GM19452 (cell line): ENCODE measurements around the gene ANKS1B.
"Not testable (repeated sequence)": the region's sequence is repeated elsewhere in the genome, so short reads cannot be mapped to it uniquely, and the experiment has no call there.

Experiments
- ATAC-seq: cut with Tn5 transposase; IDR thresholded peaks from one replicate; pipeline ENCODE4 v1.9.1; 2021; ENCODE audit not compliant: unreplicated experiment

ANKS1B gene

DNA sequence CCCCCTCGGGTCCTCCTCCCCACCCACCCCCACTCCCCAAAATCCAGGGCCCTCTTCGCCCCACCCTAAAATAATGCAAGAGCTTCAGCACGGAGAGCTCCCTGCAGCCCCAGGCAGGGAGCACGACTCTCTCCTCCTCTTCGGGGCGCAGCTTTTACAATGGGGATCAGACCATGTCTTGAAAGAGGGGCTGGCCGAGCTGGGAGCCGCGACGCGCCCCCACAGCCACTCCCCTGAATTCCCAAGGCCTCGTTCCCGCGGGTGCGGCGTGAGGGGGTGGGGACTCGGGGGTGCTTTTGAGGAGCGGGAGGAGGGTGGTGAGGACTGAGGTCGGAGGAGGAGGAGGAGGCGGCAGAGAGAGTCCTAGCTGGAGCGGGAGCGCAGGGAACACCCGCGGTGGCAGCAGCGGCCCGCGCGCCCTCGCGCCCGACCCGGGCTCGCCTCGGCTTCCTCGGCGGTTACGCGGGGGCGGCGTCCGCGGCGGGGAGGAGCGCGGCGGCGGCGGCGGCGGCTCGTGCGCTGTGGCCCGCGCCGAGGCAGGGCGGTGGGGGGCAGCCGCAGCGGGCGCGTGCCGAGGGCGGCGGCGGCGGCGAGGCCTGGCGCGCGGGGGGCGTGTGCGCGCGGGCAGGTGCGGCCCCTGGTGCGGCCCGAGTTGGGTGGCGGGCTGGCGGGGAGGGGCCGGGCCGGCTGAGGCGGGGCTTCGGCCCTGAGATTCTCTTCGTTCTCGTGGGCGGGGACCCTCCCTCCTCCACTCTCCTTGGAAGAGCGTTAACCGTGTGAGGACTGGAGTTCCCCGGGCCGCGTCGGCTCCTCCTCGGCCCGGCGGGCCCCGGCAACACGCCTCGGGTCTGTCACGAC is at the start of gene ANKS1B:
Gene ANKS1B (minus strand): TSS at position 666 of the 858 bp plus-strand sequence. CDS start 699 bp downstream, outside the sequence.
- no peak for ATAC-seq

DNA sequence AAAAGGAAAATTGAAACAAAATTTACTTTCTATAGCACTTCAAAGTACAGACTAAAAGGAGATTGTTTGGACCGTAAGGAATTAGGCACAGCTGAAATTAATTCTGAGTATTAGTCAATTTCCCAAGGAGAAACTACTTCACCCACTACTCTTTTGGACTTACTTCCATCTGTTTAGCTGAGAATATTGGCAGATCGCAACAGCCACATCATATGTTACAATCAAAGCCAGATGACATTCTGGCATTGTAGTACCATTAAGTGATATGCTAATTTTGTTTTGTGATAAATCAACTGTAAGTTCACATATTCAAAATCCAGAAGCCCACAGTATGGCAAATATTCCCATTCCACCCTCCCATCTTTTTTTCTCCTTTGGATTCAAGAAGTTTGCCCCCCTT is 47.1 kb upstream of the ANKS1B start:
- no peak for ATAC-seq

DNA sequence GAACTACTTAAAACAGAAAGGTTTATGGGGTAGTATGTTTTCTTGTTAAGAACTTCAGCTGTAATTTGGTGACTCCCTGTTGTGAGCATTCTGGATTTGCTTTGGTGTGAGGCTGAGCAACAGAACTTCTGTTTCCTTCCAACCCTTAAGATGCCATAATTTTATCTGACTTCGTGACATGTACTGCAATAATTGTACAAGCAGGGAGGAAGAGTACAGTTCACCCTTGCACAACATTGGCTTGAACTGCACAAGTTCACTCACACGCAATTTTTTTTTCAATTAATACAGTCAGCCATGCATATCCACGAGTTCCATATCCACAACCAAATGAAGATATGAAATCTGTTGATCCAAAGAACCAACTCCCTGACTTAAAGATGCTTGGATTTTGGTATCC is 42.9 kb upstream of the ANKS1B start:
- ATAC-seq = no peak

DNA sequence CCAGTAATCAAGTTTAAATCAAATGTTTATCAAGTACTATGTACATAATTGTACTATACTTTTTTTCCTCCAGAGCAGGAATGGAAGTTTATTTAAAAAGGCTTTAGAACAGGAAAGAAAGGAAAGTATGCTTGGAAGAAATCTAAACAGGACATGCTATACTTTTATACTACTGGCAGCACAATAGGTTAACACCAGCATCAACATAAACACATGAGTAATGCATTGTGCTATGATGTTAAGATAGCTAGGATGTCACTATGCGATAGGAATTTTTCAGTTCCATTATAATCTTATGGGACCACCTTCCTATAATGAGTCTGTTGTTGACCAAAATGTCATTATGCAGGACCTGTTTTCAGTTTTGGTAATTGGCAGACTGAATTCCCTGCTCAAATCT is 41.5 kb upstream of the ANKS1B start:
- no peak for ATAC-seq

DNA sequence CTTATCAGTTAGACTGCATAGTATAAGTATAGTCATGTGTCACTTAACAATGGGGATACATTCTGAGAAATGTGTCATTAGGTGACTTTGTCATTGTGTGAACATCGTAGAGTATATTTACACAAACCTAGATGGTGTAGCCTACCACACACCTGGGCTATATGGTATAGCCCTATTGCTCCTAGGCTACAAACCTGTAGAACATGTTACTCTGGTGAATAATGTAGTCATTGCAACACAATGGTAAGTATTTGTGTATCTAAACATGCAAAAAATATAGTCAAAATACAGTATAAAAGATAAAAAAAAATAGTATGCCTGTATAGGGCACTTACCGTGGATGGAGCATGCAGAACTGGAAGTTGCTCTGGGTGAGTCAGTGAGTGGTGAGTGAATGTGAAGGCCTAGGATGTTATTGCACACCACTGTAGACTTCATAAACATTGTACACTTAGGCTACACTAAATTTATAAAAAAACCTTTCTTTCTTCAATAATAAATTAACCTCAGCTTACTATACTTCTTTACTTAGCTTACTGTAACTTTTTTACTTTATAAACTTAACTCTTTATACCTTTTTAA is 40.3 kb upstream of the ANKS1B start:
- ATAC-seq = no peak

- ATAC-seq = no peak
These were observed 35.6 kb upstream of the ANKS1B start for GRCh38 chr12:100020370-100020769.

DNA sequence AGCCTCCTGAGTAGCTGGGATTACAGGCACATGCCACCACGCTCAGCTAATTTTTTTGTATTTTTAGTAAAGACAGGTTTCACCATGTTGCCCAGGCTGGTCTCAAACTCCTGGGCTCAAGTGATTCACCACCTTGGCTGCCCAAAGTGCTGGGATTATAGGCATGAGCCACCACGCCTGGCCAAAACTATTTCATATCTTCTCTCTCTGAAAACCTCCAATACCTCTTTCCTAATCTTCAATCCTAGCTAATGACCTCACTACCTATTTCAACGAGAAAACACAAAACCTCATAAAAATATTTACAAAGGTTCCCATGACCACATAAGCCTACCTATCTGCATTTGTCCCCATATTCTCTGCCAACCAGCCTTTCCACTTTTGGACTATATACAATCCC is 32.3 kb upstream of the ANKS1B start:
- no peak for ATAC-seq

DNA sequence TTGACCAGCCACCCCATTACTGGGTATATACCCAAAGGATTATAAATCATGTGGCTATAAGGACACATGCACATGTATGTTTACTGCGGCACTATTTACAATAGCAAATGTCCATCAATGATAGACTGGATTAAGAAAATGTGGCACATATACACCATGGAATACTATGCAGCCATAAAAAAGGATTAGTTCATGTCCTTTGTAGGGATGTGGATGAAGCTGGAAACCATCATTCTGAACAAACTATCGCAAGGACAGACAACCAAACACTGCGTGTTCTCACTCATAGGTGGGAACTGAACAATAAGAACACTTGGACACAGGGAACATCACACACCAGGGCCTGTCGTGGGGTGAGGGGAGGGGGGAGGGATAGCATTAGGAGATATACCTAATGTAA is 31.6 kb upstream of the ANKS1B start:
- not testable (repeated sequence) for ATAC-seq

DNA sequence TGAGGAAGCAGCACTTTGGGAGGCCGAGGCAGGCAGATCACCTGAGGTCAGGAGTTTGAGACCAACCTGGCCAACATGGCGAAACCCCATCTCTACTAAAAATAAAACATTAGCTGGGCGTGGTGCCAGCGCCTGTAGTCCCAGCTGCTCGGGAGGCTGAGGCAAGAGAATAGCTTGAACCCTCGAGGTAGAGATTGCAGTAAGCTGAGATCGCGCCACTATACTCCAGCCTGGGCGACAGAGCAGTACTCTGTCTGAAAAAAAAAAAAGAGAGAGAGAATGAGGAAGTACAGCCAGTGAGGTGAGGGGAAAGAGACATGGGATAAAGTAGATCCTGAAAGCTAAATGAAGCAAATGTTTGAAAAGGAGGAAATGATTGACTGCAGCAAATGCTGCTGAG is 21.1 kb upstream of the ANKS1B start:
- ATAC-seq = not testable (repeated sequence)

GRCh38 chr12:99997806-99998205 is 13.1 kb upstream of the ANKS1B start:
- ATAC-seq = no peak

GRCh38 chr12:99996095-99996494 is 11.4 kb upstream of the ANKS1B start:
- ATAC-seq = no peak

DNA sequence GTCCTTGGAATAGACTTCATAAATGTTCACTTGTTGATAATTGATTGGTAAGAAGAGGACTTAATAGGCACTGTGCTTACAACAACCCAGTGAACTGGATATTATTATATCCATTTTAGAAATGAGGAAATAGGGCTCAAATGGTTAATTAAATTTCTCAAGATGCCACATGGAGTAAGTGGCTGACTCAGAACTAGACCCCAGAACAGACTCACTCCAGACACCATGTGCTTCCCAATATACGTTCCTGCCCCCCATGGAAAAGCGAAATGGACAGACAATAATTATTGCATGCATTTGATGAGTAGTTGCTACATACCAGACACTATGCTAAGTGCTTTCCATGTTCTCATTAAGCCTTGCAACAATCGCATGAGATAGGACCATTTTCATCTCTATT is 895 bp upstream of the ANKS1B start:
- no peak for ATAC-seq

DNA sequence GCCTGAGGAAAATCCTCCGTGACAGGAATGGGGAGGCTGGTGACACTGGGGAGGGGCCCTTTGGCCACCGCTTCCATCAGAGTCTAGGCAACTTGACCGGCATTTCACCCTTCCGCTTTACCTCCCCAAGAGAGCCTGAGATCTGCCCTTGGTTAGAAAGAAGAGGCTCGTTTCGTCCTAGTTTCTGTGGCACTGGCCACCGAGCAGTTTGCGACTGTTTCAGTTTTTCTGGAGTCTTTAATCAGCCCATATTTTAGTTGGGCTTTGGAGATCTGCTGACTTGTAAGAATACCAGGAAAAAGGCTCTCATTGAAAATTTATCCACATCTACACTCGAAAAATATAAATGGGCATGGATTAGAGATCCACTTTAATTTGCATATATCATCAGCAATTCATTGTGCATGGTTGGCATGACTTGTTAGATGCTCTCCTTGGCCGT is 414 bp upstream of the ANKS1B start:
- no peak for ATAC-seq

DNA sequence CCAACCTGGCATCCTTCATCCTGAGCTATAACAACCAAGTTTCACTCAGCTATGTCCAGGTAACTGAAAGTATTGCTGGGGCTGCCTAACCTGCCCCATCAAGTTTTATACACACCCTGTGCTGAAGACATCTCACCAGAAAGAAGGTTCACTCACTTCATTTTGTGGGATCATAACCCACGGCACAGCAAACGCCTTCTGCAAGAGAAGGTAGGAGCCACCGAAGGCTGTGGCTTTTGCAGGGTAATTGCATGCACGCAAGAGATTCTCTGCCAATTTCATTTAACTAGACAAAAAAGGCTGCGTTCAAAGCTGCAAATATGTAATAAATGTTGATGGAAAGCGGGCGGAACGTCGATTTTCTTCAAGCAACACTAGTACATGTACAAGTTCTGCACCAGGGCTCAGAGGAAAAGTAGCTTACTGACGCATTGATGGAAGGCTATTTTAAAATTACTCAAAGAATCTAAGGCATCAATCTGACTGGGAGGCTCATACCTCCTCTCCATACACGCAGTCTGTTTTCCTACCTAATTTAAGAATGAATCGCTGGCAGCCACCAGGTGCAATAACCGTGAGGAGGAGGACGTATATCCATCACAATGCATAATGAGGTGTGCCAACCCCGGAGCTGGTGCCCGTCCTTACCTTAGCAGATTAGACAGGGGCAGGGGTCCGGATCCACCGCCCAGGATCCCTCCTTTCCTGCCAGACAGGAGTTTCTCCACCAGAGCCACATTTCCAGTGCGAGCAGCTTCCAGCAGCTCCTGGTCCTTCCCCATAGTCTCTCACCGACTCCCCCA is 1.1 kb downstream of the ANKS1B start:
- no peak for ATAC-seq

DNA sequence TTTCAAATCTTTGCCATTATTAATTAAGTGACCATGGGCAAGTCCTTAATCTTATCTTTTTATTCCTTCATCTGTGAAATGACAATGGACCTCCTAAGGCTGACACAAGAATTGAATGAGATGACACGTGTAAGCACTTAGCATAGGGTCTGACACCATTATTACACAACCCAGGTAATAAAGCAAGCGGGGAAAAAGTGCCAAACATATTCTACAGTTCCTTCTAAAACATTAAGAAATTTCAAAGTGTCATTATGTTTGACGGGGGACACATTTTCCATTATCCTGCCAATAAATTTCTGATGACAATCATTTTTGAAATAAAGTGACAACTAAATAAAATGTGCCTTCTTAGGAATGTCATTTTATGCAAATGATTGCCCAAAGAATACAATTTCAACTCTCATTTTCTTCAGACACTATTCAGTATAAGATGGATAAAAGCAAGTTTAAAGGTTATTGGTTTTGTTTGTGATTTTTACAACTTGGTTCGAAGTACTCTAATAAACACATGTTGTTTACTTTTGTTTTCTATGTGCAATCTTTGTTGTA is 3.0 kb downstream of the ANKS1B start:
- no peak for ATAC-seq

DNA sequence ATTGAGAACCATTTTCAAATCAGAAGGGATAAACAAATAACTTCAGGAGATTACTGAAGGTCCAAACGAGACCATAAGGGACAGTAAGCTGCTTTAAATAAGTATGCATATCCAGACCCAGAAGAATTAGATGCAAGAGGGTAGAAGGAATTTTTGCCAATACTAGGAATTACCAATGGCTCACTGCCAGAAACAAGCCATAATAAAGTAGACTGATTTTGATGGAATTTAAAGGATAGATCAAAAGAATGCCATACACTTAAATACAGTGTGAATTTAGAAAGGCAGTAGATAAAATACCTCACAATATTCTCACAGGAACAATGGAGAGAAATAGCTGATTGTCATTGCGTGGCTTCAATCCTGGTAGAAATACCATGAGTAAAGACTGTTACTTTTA is 5.3 kb downstream of the ANKS1B start:
- no peak for ATAC-seq

- ATAC-seq = no peak
These were observed 6.6 kb downstream of the ANKS1B start for GRCh38 chr12:99978152-99978551.

- no peak for ATAC-seq
These were observed 7.2 kb downstream of the ANKS1B start for GRCh38 chr12:99977550-99977949.

GRCh38 chr12:99976762-99977161 is 8.0 kb downstream of the ANKS1B start:
- ATAC-seq = no peak

GRCh38 chr12:99975321-99975720 is 9.4 kb downstream of the ANKS1B start:
- ATAC-seq = no peak

DNA sequence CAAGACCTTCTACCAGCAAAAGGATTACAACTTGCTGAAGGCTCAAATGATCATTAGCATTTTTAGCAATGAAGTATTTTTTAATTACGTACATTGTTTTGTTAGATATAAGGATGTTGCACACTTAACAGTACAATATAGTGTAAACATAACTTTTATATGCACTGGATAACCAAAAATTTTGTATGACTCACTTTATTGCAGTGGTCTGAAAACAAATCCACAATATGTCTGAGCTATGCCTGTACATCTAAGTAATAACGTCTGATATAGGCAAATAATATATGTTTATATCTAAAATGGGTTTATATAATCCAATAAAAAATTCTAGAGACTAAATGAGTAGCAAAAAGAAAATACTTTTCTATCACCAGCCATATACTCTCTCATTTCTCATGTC is 10.6 kb downstream of the ANKS1B start:
- ATAC-seq = no peak
